GM19193 (cell line): ENCODE data around the gene LDOC1.

ENCODE experiments used
- POLR2A ChIP-seq: IDR thresholded peaks from 4 replicates; pipeline ENCODE4 v1.6.1; 2011; ENCODE audit not compliant: insufficient read depth, insufficient read length; ENCODE audit errors: extremely low read depth

LDOC1 gene

DNA sequence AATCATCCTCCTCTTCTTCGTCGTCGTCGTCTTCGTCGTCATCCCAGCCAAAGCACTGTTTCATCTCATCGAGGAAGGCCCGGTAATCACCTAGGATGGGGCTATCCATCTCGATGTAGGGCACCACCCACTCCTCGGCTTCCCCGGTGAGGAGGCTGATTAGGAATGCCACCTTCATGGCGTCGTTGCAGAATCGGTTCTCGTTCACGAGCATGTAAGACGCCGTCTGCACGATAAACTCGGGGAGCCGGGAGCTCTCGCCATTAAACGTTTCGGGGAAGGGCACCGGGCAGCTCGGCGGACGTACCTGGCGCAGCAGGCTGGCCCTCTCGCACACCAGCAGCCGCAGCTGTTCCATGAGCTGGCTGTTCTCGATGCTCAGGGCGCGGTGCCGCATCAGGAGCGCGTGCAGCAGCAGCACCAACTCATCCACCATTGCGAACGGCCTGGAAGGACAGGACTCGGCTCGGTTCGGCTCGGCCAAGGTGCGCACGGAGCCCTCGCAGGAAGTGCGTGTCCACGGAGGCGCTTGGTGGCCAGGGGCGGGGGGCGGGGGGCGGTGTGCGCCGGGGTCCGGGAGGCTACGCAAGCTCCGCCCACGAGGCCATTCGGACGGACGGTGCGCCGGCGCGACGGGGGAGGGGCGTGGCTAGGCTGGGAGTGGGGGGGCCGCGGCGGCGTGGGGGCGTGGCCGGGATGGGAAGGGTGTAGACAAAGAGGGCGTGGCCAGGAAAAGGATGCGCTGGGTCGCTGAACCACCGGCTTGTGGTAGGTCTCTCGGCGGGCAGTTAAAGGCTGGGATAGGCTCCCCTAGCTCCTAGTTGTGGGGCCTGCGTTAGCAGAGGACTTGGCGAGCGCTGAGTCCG is at the start of gene LDOC1:
TSS of gene LDOC1 (minus strand) at position 544 of the 866 bp plus-strand sequence. CDS start at position 436, 108 bp downstream.
- TF ChIP-seq POLR2A = no peak

DNA sequence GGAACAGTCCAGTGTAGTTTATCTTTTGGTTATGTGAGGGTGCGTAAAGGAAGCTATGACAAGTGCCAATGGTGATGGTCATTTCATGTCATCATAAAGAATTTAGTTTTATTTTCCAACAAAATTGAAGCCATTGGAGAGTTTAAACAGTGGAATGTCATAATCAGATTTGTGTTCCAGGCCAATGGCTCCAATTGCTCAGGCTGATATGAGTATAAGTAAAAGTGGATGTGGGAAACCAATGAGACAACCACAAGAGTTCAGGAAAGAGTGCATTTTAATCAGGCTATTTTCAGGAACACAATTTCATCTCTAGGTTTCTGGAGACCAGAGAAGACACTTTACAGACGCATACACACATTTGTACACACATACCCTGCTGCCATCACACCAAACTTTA is 44.7 kb upstream of the LDOC1 start:
- TF ChIP-seq POLR2A = no peak

DNA sequence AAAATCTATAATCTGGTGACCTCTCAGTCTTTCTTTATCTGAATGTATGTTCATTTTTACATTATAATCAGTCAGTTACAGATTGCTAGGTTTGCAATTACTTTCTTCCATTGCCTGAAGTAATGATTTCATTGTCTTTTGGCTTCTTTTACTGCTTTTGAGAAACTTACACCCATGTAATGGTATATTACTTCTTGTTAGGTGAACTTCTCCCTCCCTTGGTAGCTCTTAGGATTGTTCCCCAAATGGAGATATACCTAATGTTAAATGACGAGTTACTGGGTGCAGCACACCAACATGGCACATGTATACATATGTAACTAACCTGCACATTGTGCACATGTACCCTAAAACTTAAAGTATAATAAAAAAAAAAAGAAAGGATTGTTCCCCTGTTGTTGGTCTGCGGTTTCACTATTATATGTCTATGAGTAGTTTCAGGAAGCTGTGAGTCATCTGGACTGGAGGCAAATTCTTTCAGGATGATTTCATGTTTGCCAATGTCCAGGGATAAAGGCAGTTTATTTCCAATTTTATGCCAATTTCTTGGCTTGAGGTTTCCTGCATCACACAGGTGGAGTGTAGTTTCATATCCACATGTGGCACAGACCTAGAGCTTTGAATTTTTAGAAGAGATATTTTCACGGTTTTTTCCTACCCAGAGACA is 43.5 kb upstream of the LDOC1 start:
- no peak for TF ChIP-seq POLR2A

DNA sequence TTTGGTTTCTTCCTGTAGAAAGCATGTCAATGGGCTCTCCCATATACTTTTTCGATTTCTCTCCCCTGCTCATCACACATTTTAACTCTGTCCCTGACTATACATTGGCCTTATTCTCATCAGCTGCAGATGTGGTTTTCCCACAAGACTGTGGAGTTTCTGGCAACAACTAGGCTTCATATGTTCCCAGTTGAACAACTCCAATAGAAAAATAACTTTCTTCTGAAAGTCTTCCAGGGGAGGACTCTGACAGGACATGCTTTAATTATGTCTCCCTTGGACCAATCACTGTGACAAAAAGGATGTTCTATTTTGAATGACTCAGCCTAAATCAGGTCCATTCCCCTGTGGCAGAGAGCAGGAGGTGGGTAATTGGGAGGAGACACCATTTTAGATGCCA is 37.3 kb upstream of the LDOC1 start:
- TF ChIP-seq POLR2A = no peak

DNA sequence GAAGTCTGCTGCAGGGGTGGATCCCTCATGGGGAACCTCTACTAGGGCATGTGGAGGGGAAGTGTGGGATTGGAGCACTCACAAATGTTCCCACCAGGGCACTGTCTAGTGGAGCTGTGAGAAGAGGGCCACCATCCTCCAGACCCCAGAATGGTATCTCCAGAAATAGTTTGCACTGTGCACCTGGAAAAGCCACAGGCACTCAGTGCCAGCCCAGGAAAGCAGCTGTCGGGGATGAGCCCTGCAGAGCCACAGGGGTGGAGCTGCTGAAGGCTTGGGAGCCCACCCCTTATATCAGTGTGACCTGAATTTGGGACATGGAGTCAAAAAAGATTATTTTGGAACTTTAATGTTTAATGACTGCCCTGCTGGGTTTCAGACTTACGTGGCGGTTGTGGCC is 25.0 kb upstream of the LDOC1 start:
- no peak for TF ChIP-seq POLR2A

DNA sequence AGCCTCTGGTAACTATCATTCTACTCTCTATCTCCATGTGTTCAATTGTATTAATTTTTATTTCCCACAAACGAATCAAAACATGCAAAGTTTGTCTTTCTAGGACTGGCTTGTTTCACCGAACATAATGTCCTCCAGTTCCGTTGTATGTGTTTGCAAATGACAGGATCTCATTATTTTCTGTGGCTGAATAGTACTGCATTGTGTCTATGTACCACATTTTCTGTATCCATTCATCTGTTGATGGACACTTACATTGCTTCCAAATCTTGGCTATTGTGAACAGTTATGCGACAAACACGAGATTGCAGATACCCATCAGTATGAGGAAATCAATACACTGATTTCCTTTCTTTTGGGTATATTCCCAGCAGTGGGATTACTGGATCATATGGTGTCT is 8.4 kb upstream of the LDOC1 start:
- TF ChIP-seq POLR2A = no peak

DNA sequence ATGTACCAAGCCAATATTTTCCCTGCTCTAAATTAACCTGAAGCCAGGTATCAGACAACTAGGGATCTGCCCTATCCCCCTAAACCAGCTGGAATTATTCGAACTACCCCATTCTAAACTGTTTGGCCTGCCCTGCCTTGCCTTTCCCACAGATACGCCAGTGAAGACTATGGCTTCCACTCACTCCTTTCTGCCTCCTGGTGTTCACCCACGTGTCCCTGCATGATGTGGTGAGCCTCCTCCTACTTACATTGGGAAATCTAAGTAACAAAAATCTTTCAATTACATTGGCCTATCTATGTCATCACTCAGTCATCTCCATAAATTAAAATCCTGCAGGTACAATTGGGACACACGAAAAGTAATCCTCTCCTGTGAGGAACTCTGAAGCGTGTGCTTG is 6.1 kb upstream of the LDOC1 start:
- no peak for TF ChIP-seq POLR2A

DNA sequence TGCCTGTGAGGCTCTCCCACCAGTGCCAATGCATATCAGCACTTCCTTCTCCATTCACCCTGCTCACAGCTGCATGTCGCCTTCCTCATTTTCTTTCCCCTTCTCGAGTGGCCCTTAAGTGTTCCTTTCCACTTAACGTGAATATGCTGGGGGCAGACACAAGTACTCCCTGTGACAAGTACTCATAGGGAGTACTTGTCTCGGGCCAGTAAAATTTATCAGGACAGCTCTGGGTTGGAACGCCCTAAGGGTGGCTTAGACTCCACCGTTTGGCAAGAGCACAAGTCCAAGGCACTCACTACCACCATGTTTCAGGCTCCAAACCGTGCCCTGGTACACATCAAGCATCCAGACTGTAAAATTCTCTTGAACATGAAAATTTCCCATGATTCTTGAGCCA is 3.9 kb upstream of the LDOC1 start:
- TF ChIP-seq POLR2A = no peak

DNA sequence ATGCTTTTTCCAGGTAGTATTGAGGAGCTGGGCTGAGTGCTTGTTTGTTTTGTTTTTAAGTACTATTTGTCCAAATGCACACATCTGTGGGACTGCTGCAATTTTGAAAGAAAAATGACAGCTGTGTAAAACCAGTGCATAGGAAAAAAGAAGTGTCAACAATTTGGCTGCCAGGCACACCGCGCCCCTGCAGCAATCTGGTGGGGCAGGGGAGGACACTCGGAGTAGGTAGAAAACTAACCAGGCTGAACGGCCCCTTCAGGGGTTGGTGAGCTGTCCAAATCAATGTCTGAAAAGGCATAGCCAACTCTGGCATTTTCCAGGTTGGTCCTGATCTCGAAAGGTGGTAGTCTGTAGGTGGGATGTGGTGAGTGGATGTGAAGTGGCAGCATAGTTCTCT is 1.1 kb downstream of the LDOC1 start:
- TF ChIP-seq POLR2A = no peak

DNA sequence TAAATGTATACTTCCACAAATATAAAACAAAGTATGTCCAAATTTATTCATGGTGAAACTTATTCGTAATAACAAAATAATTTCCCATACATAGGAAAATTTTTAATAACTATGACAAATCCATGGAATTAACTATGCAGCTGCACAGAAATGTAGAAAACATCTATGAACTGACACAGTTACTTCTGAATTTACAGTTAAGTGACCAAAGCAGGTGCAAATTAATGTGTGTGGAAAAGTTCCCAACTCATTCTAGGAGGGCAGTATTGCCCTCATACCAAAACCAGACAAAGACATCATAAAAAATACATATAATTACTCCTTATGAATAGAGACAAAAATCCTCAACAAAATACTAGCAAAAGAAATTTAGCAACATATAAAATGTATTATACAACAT is 12.5 kb downstream of the LDOC1 start:
- TF ChIP-seq POLR2A = no peak

DNA sequence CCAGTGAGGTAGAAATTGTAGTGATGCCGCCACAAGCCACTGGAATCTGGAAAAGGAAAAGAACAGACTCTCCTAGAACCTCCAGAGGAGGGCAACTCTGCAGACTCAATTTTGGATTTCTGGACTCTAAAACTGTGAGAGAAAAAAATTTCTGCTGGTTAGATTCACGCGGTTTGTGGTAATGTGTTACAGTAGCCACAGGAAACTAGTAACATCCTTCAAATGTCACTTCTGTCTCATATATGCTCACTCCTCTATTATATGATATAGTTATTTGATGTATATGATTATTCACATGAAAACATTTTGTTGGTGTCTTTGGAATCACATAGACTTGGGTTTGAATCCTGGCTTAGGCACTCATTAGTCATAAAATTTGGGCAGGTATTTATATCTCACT is 18.8 kb downstream of the LDOC1 start:
- no peak for TF ChIP-seq POLR2A

DNA sequence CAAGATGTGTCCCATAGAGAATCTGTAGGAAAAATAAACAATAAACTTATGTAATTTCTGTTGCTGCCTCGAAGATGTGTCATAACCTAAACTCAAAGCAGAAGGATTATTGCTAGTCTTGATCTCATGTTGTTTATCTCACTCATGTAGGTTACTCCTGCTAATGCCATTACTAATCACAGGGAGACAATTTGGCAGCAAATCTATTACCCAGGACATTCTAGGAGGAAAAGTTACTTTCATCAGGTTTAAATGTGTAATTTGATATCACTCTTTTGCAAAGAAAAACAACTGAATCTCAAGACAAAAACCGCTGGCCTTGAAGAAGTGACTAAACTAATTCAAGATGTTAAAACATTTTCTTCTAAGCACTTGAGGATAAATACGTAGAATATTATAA is 34.0 kb downstream of the LDOC1 start:
- no peak for TF ChIP-seq POLR2A

DNA sequence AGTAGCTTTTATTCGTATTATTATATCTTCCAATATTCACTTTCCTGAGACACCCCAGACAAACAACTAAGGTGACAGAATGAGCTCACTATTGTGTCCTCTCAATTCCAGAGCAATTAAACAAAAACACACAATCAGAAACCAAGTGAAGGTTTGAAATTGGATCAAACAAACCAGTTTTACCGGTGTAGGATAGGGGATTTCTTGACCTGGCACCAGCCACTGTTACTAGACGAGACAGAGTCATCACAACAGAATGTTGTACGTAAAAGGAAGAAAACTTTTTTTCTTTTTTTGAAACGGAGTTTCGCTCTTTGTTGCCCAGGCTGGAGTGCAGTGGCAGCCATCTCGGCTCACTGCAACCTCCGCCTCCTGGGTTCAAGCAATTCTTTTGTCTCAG is 43.7 kb downstream of the LDOC1 start:
- TF ChIP-seq POLR2A = no peak

DNA sequence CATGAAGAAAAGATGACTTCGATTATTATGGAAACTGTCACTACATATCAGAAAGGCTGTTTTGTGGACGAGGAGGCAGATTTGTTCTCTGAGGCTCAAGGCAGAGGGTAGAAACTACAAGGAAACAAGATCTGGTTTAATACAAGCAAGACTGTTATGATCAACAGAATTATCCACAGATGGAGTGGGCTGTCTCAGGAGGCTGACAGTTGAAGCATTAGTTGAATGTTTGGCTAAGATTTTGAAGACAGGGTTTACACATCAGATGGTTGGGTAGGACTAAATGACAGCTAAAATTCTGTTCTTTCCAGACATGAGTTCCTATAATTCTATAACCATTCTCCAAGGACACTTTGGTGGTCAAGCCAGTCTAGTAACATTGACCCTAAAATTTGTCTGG is 49.8 kb downstream of the LDOC1 start:
- TF ChIP-seq POLR2A = no peak
